ENCODE results near the gene RPL7A. TPM values are rescaled to one million over a fixed set of nuclear protein-coding genes. Genes with fewer than 3 reads are reported as not detected.

Gene RPL7A
- total and polyA plus RNA-seq, 2 of the 13 experiments (the other 11 are each of a cell fraction or from before 2014, with no cell fraction given) = 2,401 to 2,938 TPM

GRCh38 chr9:133375116-133375723 is 27.2 kb downstream of the RPL7A start (continued):
- TF ChIP-seq NR2F2 (IDR thresholded peaks at IDR 0.05; ENCODE audit: borderline replicate concordance, low read depth) (no peak), ZNF747 (CRISPR knock-in tag; IDR thresholded peaks at IDR 0.05; ENCODE audit: borderline replicate concordance) (no peak), MLX (CRISPR knock-in tag; IDR thresholded peaks at IDR 0.05) (no peak), BORCS8-MEF2B (CRISPR knock-in tag; IDR thresholded peaks at IDR 0.05) (peak; percentile 69), ATF4 (CRISPR knock-in tag; IDR thresholded peaks at IDR 0.05) (no peak), ZBTB40 (IDR thresholded peaks at IDR 0.05) (no peak), ZBTB40 (CRISPR knock-in tag; IDR thresholded peaks at IDR 0.05) (no peak), TRAFD1 (CRISPR knock-in tag; IDR thresholded peaks at IDR 0.05; ENCODE audit: borderline replicate concordance) (no peak), SMYD3 (CRISPR knock-in tag; IDR thresholded peaks at IDR 0.05) (no peak), ZNF281 (CRISPR knock-in tag; IDR thresholded peaks at IDR 0.05; ENCODE audit: borderline replicate concordance) (peak; percentile 53; the same call in 1 of the 2 replicates), MIXL1 (CRISPR knock-in tag; IDR thresholded peaks at IDR 0.05) (no peak), SP4 (CRISPR knock-in tag; IDR thresholded peaks at IDR 0.05) (no peak)

All from HepG2 (cell line).